Motor neuron (in vitro differentiated cells): ENCODE results near the gene TH. TPM values are rescaled to one million over a fixed set of nuclear protein-coding genes. Genes with fewer than 3 reads are reported as not detected.
"Not testable (repeated sequence)": the region's sequence is repeated elsewhere in the genome, so short reads cannot be mapped to it uniquely, and the experiment has no call there.

Experiments
- ATAC-seq, 8 experiments: fragments of 200-7000 bp; cut with Tn5 transposase; replicated peaks in 6 of 8; 2 replicates each; pipeline ENCODE4 v1.8.0; 2021; ENCODE audit warnings: mild to moderate bottlenecking in 8 of 8, moderate library complexity in 8 of 8
- H3K27ac ChIP-seq, 2 donors: fragments of 250-450 bp; sonication (Bioruptor Pico); 2 replicates each; pipeline ENCODE4 v1.9.0; 2021; ENCODE audit warnings: antibody characterized with exemption in 2 of 2, mild to moderate bottlenecking in 2 of 2, moderate library complexity in 1 of 2
- H3K4me1 ChIP-seq, 2 donors: fragments of 250-450 bp; sonication (Bioruptor Pico); replicated peaks in 1 of 2; 2 replicates each; pipeline ENCODE4 v1.6.1; 2021; ENCODE audit warnings: antibody characterized with exemption in 2 of 2, mild to moderate bottlenecking in 2 of 2, moderate library complexity in 1 of 2
- H3K4me3 ChIP-seq, 5 donors: fragments of 250-450 bp; sonication (Bioruptor Pico); 2 replicates each; pipeline ENCODE4 v1.9.0; 2021; ENCODE audit warnings: antibody characterized with exemption in 5 of 5, mild to moderate bottlenecking in 5 of 5, moderate library complexity in 4 of 5
- WGBS, 10 experiments: fragments of 450-650 bp; shearing (Covaris generic); methylation state at CpG; one replicate each; pipeline ENCODE4 v1.0.0; 2022; 5-methylcytosine and 5-hydroxymethylcytosine counted together
- in situ Hi-C, 9 experiments: fragments of 400-800 bp; cut with MboI; loops; one replicate each; pipeline ENCODE4 v1.15.0; 2021; ENCODE audit warnings: low sequenced_read_pairs in 9 of 9, low pct_unique_long_range_greater_than_20kb in 2 of 9; ENCODE audit not compliant: unreplicated experiment in 9 of 9
- total RNA-seq, 8 experiments: library from RNA; unstranded; fragments of 300-600 nt; gene quantifications; 2 replicates each; pipeline versions ENCODE4 v1.2.3 to v1.2.4, GENCODE V29; 2022

The TH gene
- total RNA-seq, 8 experiments from 2014 or later, result 0.50 to 2.2 (median 0.60) TPM; not detected in 1

DNA sequence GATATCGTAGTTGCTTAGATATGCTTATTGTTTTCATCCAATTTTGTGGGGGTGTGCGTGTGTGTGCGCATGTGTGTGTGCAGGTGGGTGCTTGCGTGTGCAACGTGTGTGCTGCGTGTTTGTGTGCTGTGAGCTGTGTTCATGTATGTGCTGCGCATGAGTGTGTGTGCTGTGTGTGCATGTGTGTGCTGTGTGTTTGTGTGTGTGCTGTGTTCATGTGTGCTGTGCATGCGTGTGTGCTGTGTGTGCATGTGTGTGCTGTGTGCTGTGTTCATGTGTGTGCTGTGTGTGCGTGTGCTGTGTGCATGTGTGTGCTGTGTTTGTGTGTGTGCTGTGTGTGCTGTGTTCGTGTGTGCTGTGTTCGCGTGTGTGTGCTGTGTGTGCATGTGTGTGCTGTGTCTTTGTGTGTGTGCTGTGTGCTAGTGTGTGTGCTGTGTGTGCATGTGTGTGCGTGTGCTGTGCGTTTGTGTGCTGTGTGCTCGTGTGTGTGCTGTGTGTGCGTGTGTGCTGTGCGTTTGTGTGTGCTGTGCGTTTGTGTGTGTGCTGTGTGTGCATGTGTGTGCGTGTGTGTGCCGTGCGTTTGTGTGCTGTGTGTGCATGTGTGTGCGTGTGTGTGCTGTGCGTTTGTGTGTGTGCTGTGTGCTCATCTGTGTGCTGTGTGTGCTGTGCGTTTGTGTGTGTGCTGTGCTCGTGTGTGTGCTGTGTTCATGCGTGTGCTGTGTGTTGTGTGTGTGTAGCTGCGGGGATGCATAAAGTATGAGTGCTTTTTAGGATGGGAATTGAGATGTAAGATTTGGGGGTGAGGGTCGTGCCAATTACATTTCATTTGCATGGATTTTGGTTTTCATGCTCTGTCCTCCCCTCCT is 40.0 kb downstream of the TH start:
- Histone ChIP-seq H3K4me3 (no peak overlapping the region), H3K4me1 (peaks cover 0 to 5% of the 10 kb centered on the region in 2 donors), H3K27ac (no peak overlapping the region)
- ATAC-seq, result no peak
- 55 to 96% (median 81%) methylated on average over 4 to 9 of the region's 28 CpGs; no CpG with 5 or more reads in 4 of the 10 experiments for WGBS, 10 experiments
- in situ Hi-C loops, result no loop called here

DNA sequence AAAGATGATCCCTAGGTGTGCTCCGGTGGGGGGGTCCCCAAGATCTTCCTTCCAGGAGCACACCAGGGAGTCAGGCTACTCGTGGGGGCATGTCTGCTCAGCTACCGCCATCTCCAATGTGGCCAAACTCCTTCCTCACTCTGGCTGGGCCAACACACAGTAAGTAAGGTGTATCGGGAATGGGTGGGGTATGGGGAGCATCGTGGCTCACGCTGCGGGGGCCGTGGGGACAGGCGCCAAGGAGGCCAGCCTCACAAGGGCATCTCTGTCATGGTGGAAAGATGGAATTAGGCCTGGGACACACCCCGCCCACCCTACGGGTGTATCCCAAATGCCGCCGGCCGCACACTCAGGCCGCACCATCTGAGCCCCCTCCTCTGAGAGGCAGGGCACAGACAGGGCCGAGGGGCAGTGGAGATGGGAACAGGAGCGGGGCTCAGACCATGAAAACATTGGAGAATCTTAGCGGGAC is 40.7 kb downstream of the TH start:
- no peak for ATAC-seq
- H3K4me1 ChIP-seq, result peaks cover 0 to 2% of the 10 kb centered on the region in 2 donors
- 60 to 100% (median 82%) methylated on average over 1 to 2 of the region's 18 CpGs; no CpG with 5 or more reads in 7 of the 10 experiments for WGBS, 10 experiments
- H3K4me3 ChIP-seq, result no peak overlapping the region
- in situ Hi-C loops, result no loop called here
- no peak overlapping the region for H3K27ac ChIP-seq

DNA sequence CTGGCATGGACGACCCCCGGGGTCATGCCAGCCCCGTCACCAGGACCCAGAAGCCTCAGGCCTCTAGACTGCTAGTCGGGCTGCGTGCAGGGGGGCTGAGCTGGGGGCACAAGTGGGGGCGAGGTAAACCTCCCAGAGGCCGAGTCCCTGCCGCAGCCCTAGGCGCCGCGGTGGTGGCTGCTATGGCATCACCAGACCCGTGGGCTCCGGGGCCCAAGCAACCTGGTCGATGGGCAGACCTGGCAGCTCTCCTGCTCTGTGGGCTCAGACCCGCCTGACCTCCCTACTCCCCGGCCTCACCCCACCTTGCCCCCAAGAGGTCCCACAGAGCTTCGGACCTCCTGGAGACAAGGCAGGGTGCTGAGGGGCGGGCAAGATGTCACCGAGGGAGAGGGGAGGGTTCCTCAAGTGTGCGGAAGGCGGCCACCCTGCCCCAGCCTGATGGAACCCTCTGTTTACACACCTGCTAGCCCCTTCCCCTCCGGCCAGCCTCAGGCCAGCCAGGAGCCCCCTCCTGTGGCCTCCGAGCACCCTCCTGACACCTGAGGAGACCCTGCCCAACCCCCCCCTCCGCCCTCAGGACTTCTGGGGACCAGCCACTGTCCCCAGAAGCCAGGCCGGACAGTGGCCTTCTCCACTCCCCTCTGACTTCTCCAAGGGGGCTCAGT is 41.8 kb downstream of the TH start:
- in situ Hi-C loops, result no loop called here
- Histone ChIP-seq H3K27ac (no peak overlapping the region), H3K4me1 (peaks cover 0 to 2% of the 10 kb centered on the region in 2 donors), H3K4me3 (no peak overlapping the region)
- no peak for ATAC-seq
- 100% methylated on average over 1 of the region's 25 CpGs; no CpG with 5 or more reads in 9 of the 10 experiments for WGBS, 10 experiments

DNA sequence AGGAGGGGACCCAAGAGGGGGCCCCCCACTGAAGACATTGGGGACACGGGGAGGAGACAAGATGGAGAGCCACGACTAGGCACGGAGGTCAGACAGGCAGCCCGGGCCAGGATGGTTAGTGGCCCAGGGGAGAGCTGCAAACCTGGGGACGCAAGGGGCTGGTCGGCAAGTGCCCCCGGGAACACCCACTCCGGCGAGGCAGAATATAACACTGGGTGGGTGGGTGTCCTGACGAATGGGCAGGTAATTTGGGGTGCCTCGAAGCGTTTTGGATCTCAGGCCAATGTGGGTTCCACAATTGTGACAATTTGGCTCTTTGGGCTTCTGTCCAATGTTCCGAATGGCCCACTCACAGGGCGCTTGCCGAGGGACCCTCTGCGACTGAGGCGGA is 42.3 kb downstream of the TH start:
- 43 to 100% (median 52%) methylated on average over 1 to 4 of the region's 17 CpGs; no CpG with 5 or more reads in 6 of the 10 experiments for WGBS, 10 experiments
- Histone ChIP-seq H3K4me1 (peaks cover 0 to 2% of the 10 kb centered on the region in 2 donors), H3K27ac (no peak overlapping the region), H3K4me3 (no peak overlapping the region)
- ATAC-seq, result no peak
- in situ Hi-C loops, result no loop called here

DNA sequence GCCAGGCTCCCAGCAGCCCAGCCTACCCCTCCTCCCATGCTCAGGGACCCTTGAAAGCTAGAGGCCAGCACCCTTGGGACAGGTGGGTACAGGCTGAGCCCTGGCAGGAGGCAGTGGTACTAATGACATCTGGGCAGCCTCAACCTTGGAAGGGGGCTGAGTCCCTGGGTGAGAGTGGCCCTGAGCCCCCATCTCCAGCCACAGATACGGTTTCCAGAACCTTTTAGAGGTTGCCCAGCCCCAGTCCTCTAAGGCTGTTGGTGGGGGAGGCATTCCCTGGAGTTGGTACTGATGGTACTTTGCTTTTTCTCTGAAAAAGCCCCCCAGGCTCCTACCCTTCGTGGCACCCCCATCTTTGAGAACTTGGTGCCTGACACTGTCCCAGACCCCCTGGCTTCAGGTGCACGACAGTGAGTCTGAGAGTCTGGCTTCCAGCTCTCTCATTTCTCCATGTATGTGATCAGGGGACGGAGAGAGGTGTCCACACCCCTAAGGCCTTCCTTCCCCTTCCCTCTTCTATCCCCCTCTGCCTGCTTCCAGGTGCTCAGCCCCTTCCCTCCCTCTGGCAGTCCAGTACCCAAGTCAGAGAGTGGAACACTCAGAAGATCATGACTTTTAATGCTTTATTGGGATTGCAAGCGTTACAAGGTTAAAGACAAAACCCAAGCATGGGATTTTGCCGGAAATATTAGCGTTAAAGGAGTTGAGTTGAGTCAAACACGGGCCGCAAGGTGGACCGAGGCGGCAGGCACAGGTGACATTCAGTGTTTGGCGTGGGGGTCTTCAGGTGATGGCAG is 42.9 kb downstream of the TH start:
- Histone ChIP-seq H3K27ac (no peak overlapping the region), H3K4me3 (no peak overlapping the region), H3K4me1 (peaks cover 0 to 2% of the 10 kb centered on the region in 2 donors)
- in situ Hi-C loops, result no loop called here
- peak in 1 of 8 experiments; percentile 3 for ATAC-seq
- WGBS, 10 experiments, result 52 to 87% (median 65%) methylated on average over 1 to 8 of the region's 12 CpGs; no CpG with 5 or more reads in 4 of the 10 experiments

DNA sequence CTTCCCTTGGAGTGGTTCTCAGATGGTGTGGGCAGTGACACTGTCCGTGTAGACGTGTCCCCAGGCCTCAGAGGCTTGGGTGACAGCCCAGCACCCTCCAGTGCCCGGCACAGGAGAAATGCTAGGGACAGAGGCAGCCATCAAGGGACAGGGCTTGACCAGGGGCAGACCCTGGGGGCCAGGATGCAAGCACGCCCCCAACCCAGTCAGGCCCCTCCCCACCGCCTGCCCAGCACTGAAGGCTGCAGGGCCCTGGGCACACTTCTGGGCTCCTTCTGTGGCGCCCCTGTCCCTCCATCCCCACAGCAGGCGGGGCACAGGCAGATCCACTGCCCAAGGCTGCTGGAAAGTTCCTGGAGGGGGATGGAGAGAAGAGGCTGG is 43.5 kb downstream of the TH start:
- H3K27ac ChIP-seq, result no peak overlapping the region
- H3K4me1 ChIP-seq, result peaks cover 0 to 2% of the 10 kb centered on the region in 2 donors
- no peak overlapping the region for H3K4me3 ChIP-seq
- peak in 2 of 8 experiments; percentile 17 to 34 for ATAC-seq
- 73% methylated on average over 2 of the region's 7 CpGs; no CpG with 5 or more reads in 9 of the 10 experiments for WGBS, 10 experiments
- in situ Hi-C loops, result no loop called here

DNA sequence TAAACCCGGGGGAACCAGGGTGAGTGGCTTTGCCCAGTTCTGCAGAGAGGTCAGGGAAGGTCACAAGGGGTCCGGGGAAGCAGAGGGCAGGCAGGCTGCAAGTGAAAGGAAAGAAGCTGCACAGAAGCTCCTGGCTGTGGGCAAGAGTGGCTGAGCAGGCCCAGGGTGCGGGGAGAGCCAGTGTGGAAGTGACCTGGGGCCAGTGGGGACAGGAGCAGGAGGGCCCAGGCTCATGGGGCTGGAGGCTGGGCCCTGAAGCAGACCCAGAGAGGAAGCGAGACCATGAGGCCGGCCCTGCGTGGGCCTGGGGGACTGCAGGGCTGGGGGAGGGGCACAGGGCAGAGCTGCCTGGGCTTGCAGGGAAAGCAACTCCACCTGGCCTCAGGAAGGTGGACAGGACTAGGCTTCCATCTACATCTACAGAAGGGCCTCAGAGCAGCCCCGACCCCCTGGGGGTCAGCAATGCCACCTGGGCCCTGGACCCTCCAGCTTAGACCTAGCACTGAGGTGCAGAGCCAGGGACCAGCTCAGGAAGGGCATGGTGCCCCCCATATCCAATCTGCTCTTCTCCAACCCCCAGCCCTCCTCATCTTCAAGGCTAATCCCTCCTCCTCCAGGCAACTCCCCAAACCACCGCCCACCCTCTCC is 44.0 kb downstream of the TH start:
- no peaks in the 10 kb centered on the region for H3K4me1 ChIP-seq
- no peak overlapping the region for H3K4me3 ChIP-seq
- H3K27ac ChIP-seq, result no peak overlapping the region
- ATAC-seq, result peak in 2 of 8 experiments; percentile 11 to 12
- in situ Hi-C loops, result no loop called here
- WGBS, 10 experiments, result 40 to 80% methylated on average over 1 to 2 of the region's 8 CpGs; no CpG with 5 or more reads in 8 of the 10 experiments

DNA sequence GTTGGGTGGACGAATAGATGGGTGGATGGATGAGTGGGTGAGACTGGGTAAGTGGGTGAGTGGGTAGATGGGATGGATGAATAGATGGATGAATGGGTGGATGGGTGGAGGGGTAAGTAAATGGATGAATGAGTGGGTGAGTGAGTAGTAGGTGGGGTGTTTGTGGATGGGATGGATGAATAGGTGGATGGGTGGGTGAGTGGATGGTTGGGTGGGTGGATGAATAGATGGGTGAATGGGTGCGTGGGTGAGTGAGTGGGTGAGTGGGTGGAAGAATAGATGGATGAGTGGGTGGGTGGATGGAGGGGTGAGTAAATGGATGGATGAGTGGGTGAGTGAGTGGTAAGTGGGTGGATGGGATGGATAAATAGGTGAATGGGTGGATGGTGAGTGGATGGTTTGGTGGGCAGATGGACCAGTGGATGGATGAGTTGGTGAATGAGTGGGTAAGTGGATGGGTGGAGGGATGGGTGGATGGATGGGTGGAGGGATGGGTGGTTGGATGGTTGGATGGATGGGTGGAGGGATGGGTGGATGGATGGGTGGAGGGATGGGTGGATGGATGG is 45.0 kb downstream of the TH start:
- H3K4me3 ChIP-seq, result no peak overlapping the region
- in situ Hi-C loops, result no loop called here
- ATAC-seq, result no peak
- no peak overlapping the region for H3K27ac ChIP-seq
- no peaks in the 10 kb centered on the region for H3K4me1 ChIP-seq
- 67% methylated on average over 1 of the region's 2 CpGs; no CpG with 5 or more reads in 9 of the 10 experiments for WGBS, 10 experiments

DNA sequence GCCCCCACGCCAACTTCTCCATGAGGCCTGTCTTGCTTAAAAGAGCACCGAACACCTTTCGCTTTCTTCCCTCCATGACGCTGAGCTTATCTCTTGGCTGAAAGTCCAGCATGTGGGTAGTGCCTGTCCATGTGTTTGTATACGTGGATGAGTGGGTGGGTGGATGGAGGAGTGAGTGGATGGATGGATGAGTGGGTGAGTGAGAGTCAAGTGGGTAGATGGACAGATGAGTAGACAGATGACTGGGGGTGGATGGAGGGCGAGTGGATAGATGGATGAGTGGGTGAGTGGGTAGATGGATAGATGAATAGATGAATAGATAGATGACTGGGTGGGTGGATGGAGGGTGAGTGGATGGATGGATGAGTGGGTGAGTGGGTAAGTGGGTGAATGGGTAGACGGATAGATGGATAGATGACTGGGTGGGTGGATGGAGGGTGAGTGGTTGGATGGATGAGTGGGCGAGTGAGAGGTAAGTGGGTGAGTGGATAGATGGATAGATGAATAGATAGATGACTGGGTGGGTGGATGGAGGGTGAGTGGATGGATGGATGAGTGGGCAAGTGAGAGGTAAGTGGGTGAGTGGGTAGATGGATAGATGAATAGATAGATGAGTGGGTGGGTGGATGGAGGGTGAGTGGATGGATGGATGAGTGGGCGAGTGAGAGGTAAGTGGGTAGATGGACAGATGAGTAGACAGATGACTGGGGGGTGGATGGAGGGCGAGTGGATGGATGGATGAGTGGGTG is 46.7 kb downstream of the TH start:
- H3K4me1 ChIP-seq, ATAC-seq, in situ Hi-C loops, H3K4me3 ChIP-seq, H3K27ac ChIP-seq: not testable (repeated sequence)
- 50 to 81% (median 70%) methylated on average over 2 to 4 of the region's 10 CpGs; no CpG with 5 or more reads in 5 of the 10 experiments for WGBS, 10 experiments

DNA sequence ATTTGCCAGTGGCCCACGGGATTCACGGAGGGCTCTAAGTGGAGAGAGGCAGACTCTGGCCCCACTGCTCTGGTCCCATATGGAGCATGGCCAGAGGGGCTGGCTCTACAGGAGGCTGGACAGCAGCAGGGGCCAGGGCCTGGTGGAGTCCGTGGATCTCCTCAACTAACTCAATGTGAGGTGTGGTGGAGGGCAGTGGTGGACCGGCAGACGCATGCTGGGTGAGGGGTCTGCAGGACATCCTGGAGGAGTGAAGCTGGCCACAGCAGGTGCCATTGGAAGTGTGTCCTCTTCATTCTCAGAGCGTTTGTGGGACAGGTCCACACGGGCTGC is 48.0 kb downstream of the TH start:
- Histone ChIP-seq H3K4me3 (no peak overlapping the region), H3K4me1 (no peaks in the 10 kb centered on the region), H3K27ac (no peak overlapping the region)
- WGBS, 10 experiments, result 60 to 80% methylated on average over 1 of the region's 7 CpGs; no CpG with 5 or more reads in 8 of the 10 experiments
- in situ Hi-C loops, result no loop called here
- ATAC-seq, result no peak

DNA sequence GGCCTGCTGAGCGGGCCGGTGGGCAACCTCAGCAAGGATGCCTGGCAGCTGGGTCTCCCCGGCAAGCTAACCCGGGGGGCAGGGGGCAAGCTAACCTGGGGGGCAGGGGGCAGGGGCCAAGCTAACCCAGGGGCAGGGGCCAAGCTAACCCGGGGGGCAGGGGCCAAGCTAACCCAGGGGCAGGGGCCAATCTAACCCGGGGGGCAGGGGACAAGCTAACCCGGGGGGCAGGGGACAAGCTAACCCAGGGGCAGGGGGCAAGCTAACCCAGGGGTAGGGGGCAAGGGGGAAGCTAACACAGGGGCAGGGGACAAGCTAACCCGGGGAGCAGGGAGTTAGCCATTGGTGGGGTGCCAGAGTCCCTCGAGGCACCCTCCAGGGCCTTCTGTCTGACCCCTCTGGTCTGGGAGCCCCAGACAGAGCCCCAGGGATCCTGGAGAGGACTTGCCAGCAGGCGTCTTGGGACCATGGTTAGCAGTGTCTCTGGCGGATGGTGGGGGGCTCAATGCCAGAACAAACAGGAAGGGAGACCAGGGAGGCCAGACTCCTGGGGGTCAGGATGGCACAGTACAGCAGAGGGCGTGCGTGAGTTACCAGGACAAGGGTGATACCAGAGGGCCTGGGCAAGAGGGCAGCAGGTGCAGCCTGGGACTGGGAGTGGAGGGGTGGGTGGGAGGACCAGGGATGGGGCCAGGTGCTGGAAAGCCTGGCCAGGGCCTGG is 48.5 kb downstream of the TH start:
- no peak for ATAC-seq
- no peaks in the 10 kb centered on the region for H3K4me1 ChIP-seq
- WGBS, 10 experiments, result 100% methylated on average over 1 of the region's 13 CpGs; no CpG with 5 or more reads in 9 of the 10 experiments
- no peak overlapping the region for H3K27ac ChIP-seq
- in situ Hi-C loops, result no loop called here
- no peak overlapping the region for H3K4me3 ChIP-seq
